Upper lobe of left lung (tissue), 6 donors: ENCODE measurements around the gene RGS7. TPM values are rescaled to one million over a fixed set of nuclear protein-coding genes. Genes with fewer than 3 reads are reported as not detected.
"Not testable (repeated sequence)": the region's sequence is repeated elsewhere in the genome, so short reads cannot be mapped to it uniquely, and the experiment has no call there.

Experiments used
- ATAC-seq, 2 donors: fragments of 200-7000 bp; cut with Tn5 transposase; one replicate each; pipeline ENCODE4 v1.9.1; 2022; ENCODE audit warnings: mild to moderate bottlenecking in 2 of 2, moderate library complexity in 2 of 2; ENCODE audit not compliant: low FRiP score in 2 of 2
- DNase-seq, 2 donors: peaks; one replicate each; pipeline ENCODE4 v3.0.0-alpha.2; 2019 to 2020
- H3K27ac ChIP-seq, 4 donors: fragments of 200-600 bp; sonication (generic); one replicate each; pipeline ENCODE4 v1.5.1; 2016 to 2019
- H3K27me3 ChIP-seq, 4 donors: fragments of 200-600 bp; sonication (generic); one replicate each; pipeline ENCODE4 v1.5.1; 2017 to 2019
- H3K36me3 ChIP-seq, 4 donors: fragments of 200-600 bp; sonication (generic); one replicate each; pipeline ENCODE4 v1.5.1; 2016 to 2019
- H3K4me1 ChIP-seq, 4 donors: fragments of 200-600 bp; sonication (generic); one replicate each; pipeline ENCODE4 v1.5.1; 2018 to 2019
- H3K4me3 ChIP-seq, 4 donors: fragments of 200-600 bp; sonication (generic); one replicate each; pipeline ENCODE4 v1.5.1; 2017 to 2019; ENCODE audit warnings: mild to moderate bottlenecking in 2 of 4, moderate library complexity in 1 of 4
- H3K9me3 ChIP-seq, 4 donors: fragments of 200-600 bp; sonication (generic); one replicate each; pipeline ENCODE4 v1.5.1; 2018 to 2019
- EP300 ChIP-seq, 4 donors: sonication (generic); formaldehyde crosslinking; IDR thresholded peaks; one replicate each; pipeline ENCODE4 v1.5.1; 2017; ENCODE audit warnings: antibody characterized with exemption in 4 of 4, control low read depth in 2 of 4
- POLR2A ChIP-seq, 4 donors: fragments of 450-650 bp; IDR thresholded peaks; one replicate each; pipeline ENCODE4 v1.5.1; 2016 to 2017; ENCODE audit warnings: antibody characterized with exemption in 4 of 4, mild to moderate bottlenecking in 2 of 4
- POLR2AphosphoS5 ChIP-seq, 2 donors: sonication (generic); formaldehyde crosslinking; IDR thresholded peaks; one replicate each; pipeline ENCODE4 v1.5.1; 2017; ENCODE audit warnings: antibody characterized with exemption in 2 of 2
- WGBS, 2 donors: methylation state at CpG; one replicate each; pipeline ENCODE4 v1.1.5; 2017 to 2018; 5-methylcytosine and 5-hydroxymethylcytosine counted together
- total RNA-seq, 6 donors: library from RNA; depleted of rRNA in 4 of 6; stranded (reverse); fragments of >200 nt in 4 of 6; gene quantifications; one replicate each; pipeline versions ENCODE4 v1.1.0 to v1.2.1, GENCODE V29; 2016 to 2021
- TF ChIP-seq, protein P1 (sequence below), 6 experiments: fragments of 450-650 bp in 4 of 6; fragments of 200-600 bp in 2 of 6; sonication (generic) in 2 of 6; IDR thresholded peaks; one replicate each; pipeline ENCODE4 v1.5.1; 2016 to 2019; ENCODE audit warnings: antibody characterized with exemption in 6 of 6
- donor health status: DM: no; HTN: no; CAD: no; lungs with moderate emphysema.
- donor health status: DM: no; HTN: yes; CAD: no; lungs with severe emphysema.

Gene RGS7
- total RNA-seq, 6 donors from 2014 or later, result 0.15 TPM; not detected in 5

DNA sequence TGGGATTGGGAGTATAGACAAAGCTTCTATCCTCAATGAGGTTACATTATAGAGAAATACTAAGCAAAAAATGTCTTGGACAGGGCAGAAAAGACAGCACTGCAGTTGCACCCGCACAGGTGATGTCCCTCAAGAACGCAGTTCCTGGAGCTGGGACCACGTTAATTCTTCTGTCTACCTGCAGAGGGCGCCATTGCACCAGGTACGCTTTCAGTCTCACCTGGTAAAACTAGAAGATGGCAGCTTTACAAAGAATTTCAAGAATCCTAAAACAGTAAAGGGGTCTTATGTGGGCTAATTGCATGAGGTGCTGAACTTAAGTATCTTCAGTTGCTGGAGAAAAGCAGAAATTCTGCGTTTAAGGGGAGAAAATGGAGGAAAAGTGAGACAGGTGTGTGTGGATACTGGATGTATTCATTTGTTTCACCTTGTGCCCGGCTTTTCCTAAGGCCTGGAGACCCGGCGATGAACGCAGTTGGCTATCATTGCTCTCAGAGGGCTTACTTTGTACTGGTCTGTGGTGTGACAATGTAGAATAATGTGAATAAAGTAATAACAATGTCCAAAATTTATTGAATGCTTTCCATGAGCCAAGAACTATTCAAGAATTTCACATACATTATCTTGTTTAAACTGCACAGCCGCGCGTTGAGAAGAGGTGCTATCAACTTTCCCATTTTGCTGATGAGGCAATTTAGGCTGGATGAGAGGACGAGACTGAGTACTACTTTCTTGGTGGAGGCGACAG, 468.8 kb downstream of the RGS7 start:
- Histone ChIP-seq H3K4me3 (no peak overlapping the region), H3K36me3 (no peaks in the 10 kb centered on the region), H3K27ac (no peak overlapping the region), H3K9me3 (no peaks in the 10 kb centered on the region), H3K27me3 (no peaks in the 10 kb centered on the region), H3K4me1 (no peaks in the 10 kb centered on the region)
- ATAC-seq (no peak), DNase-seq (peak in 1 of 2 donors; percentile 26)
- TF ChIP-seq, protein P1, sequence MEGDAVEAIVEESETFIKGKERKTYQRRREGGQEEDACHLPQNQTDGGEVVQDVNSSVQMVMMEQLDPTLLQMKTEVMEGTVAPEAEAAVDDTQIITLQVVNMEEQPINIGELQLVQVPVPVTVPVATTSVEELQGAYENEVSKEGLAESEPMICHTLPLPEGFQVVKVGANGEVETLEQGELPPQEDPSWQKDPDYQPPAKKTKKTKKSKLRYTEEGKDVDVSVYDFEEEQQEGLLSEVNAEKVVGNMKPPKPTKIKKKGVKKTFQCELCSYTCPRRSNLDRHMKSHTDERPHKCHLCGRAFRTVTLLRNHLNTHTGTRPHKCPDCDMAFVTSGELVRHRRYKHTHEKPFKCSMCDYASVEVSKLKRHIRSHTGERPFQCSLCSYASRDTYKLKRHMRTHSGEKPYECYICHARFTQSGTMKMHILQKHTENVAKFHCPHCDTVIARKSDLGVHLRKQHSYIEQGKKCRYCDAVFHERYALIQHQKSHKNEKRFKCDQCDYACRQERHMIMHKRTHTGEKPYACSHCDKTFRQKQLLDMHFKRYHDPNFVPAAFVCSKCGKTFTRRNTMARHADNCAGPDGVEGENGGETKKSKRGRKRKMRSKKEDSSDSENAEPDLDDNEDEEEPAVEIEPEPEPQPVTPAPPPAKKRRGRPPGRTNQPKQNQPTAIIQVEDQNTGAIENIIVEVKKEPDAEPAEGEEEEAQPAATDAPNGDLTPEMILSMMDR (IDR thresholded peaks at IDR 0.05), result peak in 4 of 6 experiments; percentile 34 to 64 (median 46)
- TF ChIP-seq POLR2A (IDR thresholded peaks at IDR 0.05), result no peak
- WGBS, 2 donors, result 57% methylated on average over 15 of the region's 15 CpGs

DNA sequence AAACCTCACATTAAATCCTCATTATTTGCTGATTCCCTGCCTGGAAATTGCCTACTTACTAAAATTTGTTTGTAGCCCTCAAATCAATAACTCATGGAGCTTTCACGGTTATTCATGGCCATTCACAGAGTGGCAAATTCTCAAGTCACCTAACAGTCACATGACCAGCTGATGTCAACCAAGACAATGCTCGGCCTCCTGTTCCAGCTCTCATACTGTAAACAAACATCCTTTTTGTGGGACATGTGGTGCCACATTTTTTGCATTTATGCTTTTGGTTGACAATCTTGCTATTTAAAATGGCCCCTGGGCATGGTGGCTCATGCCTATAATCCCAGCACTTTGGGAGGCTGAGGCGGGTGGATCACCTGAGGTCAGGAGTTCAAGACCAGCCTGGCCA, 473.5 kb downstream of the RGS7 start:
- TF ChIP-seq EP300 (IDR thresholded peaks at IDR 0.05) (no peak), POLR2AphosphoS5 (IDR thresholded peaks at IDR 0.05) (no peak), POLR2A (IDR thresholded peaks at IDR 0.05) (no peak)
- TF ChIP-seq, protein P1 (IDR thresholded peaks at IDR 0.05), result no peak
- Histone ChIP-seq H3K4me1 (no peaks in the 10 kb centered on the region), H3K27me3 (no peaks in the 10 kb centered on the region), H3K9me3 (no peaks in the 10 kb centered on the region), H3K4me3 (no peak overlapping the region), H3K27ac (no peak overlapping the region), H3K36me3 (no peaks in the 10 kb centered on the region)
- 89 to 95% methylated on average over 3 of the region's 3 CpGs for WGBS, 2 donors
- ATAC-seq (no peak), DNase-seq (no peak)

DNA sequence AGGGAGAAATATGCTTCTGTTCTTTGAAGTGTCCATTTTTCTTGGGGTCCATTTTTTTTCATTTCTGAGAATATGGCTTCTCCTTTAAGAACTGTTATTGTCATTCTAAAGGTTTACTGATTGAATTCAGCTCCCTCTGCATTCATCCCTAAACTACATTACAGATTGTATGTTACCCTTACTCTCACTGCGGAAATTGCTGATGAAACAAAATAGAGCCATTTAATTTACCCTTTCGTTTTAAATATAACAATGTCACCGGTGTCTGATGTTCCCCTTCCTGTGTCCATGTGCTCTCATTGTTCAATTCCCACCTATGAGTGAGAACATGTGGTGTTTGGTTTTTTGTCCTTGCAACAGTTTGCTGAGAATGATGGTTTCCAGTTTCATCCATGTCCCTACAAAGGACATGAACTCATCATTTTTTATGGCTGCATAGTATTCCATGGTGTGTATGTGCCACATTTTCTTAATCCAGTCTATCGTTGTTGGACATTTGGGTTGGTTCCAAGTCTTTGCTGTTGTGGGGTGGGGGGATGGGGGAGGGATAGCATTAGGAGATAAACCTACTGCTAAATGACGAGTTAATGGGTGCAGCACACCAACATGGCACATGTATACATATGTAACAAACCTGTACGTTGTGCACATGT, 474.2 kb downstream of the RGS7 start:
- not testable (repeated sequence) for H3K27me3 ChIP-seq, H3K9me3 ChIP-seq, H3K36me3 ChIP-seq, H3K4me3 ChIP-seq, DNase-seq, ATAC-seq, H3K27ac ChIP-seq, H3K4me1 ChIP-seq
- WGBS, 2 donors, result 90 to 91% methylated on average over 6 of the region's 6 CpGs

DNA sequence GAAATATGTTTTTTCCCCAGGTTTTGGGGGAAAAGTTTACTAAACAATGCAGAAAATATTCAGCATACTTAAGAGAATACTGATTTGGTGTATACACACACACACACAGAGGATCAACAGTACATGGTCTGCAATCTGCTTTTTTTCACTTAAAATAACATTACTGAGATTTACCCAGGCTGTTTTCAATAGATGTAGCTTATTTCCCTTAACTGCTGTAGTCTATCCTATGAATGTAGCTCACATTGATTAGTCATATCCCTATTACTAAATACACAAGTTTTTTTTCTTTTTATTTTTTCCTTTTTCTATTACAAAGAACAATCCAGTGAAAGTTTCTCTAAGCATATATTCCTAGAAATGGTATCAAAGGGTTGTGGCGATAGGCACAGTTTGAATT, 478.4 kb downstream of the RGS7 start:
- Histone ChIP-seq H3K36me3 (no peaks in the 10 kb centered on the region), H3K4me3 (no peak overlapping the region), H3K27me3 (no peaks in the 10 kb centered on the region), H3K27ac (no peak overlapping the region), H3K4me1 (no peaks in the 10 kb centered on the region), H3K9me3 (peaks cover 0 to 5% (median 0%) of the 10 kb centered on the region in 4 donors)
- ATAC-seq (no peak), DNase-seq (no peak)
- TF ChIP-seq, protein P1 (IDR thresholded peaks at IDR 0.05), result no peak
- no peak for TF ChIP-seq EP300 (IDR thresholded peaks at IDR 0.05)
- TF ChIP-seq POLR2A (IDR thresholded peaks at IDR 0.05), result no peak
- no peak for TF ChIP-seq POLR2AphosphoS5 (IDR thresholded peaks at IDR 0.05)
- WGBS, 2 donors, result 73 to 92% methylated on average over 1 of the region's 1 CpG

DNA sequence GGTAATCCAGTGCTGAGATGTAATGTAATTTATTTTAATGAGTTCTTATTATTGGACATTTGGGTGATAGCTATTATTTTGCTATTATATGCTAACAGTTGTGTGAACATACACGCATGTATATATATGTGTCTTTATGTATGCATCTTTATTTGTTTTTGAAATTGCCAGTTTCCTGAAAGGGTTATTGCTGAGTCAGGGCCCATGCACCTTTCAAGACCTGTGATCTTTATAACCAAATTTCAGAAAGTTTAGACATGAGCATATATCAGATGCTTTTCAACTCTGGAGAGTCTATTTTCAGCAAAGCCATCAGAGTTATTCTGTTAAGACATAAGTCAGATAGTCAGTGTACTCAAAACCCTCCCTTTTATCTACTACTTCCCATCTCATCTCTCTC, 479.4 kb downstream of the RGS7 start:
- 94 to 100% methylated on average over 1 of the region's 1 CpG for WGBS, 2 donors
- no peak for DNase-seq
- no peaks in the 10 kb centered on the region for H3K4me1 ChIP-seq
- H3K27ac ChIP-seq, result no peak overlapping the region
- H3K36me3 ChIP-seq, result no peaks in the 10 kb centered on the region
- no peak overlapping the region for H3K4me3 ChIP-seq
- no peak for TF ChIP-seq EP300 (IDR thresholded peaks at IDR 0.05)
- TF ChIP-seq POLR2A (IDR thresholded peaks at IDR 0.05), result no peak
- TF ChIP-seq, protein P1 (IDR thresholded peaks at IDR 0.05), result no peak
- no peak for TF ChIP-seq POLR2AphosphoS5 (IDR thresholded peaks at IDR 0.05)
- H3K9me3 ChIP-seq, result peaks cover 0 to 5% (median 0%) of the 10 kb centered on the region in 4 donors
- ATAC-seq, result no peak
- no peaks in the 10 kb centered on the region for H3K27me3 ChIP-seq
